Body of pancreas (tissue), 4 donors: ENCODE results near the gene RAP1A.

Experiments used
- POLR2A ChIP-seq, 3 donors: fragments of 450-650 bp; IDR thresholded peaks; one replicate each; pipeline ENCODE4 v1.6.1; 2016; ENCODE audit warnings: antibody characterized with exemption in 3 of 3, mild to moderate bottlenecking in 2 of 3
- TF ChIP-seq, protein P1 (sequence below), 7 experiments: fragments of 450-650 bp in 4 of 7; fragments of 200-600 bp in 3 of 7; sonication (generic) in 3 of 7; IDR thresholded peaks; one replicate each; pipeline ENCODE4 v1.5.1; 2016 to 2019; ENCODE audit warnings: antibody characterized with exemption in 7 of 7

DNA sequence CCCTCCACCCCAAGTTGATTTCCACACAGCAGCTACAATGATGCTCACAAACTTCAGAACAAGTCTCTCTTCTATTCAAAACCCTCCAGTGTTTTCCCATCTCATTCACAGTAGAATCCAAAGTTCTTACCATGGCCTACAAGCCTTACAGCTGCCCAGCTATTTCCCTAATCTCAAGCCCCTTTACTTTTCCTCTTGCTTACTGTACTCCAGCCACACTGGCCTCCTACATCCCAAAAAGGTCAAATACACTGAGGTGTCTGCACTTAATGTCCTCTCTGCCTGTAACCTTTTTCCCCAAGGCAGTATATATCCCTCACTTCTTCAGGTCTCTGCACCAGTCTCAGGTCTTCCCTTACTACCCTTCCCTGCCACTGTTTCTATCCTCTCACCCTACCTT lies 2.6 kb downstream of the RAP1A start:
- TF ChIP-seq, protein P1, sequence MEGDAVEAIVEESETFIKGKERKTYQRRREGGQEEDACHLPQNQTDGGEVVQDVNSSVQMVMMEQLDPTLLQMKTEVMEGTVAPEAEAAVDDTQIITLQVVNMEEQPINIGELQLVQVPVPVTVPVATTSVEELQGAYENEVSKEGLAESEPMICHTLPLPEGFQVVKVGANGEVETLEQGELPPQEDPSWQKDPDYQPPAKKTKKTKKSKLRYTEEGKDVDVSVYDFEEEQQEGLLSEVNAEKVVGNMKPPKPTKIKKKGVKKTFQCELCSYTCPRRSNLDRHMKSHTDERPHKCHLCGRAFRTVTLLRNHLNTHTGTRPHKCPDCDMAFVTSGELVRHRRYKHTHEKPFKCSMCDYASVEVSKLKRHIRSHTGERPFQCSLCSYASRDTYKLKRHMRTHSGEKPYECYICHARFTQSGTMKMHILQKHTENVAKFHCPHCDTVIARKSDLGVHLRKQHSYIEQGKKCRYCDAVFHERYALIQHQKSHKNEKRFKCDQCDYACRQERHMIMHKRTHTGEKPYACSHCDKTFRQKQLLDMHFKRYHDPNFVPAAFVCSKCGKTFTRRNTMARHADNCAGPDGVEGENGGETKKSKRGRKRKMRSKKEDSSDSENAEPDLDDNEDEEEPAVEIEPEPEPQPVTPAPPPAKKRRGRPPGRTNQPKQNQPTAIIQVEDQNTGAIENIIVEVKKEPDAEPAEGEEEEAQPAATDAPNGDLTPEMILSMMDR (IDR thresholded peaks at IDR 0.05), result no peak
- no peak for TF ChIP-seq POLR2A (IDR thresholded peaks at IDR 0.05)
